ENCODE results near the gene DHPS. TPM values are rescaled to one million over a fixed set of nuclear protein-coding genes. Genes with fewer than 3 reads are reported as not detected.
"Not testable (repeated sequence)": the region's sequence is repeated elsewhere in the genome, so short reads cannot be mapped to it uniquely, and the experiment has no call there.

DHPS gene
- total RNA-seq, 4 donors from 2014 or later, result 117 to 139 (median 128) TPM

DNA sequence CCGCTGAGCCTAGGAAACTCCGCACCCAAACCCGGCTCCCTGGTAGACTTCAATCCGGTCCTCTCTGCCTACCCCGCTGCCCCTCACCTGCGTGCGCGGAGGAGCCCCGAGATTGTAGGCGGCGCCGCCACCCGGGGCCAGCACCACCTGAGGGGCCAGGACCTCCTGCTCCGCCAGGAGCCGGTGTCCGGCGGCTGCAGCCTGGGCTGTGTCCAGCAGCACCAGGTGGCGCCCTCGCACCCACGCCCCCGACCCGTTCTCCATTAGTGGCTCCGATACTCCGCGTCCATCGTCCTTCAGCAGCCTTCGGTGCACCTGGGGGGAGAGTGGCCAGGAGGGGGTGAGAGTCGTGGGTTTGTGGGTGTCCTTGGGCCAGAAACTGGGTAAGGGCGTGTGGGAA, 33.6 kb downstream of the DHPS start:
- no peak overlapping the region for H3K27ac ChIP-seq
- H3K4me1 ChIP-seq, result peaks cover 3 to 11% (median 9%) of the 10 kb centered on the region in 4 donors
- 0 to 27% methylated on average over 1 to 28 of the region's 29 CpGs for WGBS, 2 donors (ENCODE audit: low coverage in 1 of 2)
- intact Hi-C loops (cut with DNase I; ENCODE audit: low total_unique reads), result no loop called here
- TF ChIP-seq EP300 (IDR thresholded peaks at IDR 0.05; ENCODE audit: low read depth), result no peak
- no peak for TF ChIP-seq POLR2A (IDR thresholded peaks at IDR 0.05)
- TF ChIP-seq, protein P1, sequence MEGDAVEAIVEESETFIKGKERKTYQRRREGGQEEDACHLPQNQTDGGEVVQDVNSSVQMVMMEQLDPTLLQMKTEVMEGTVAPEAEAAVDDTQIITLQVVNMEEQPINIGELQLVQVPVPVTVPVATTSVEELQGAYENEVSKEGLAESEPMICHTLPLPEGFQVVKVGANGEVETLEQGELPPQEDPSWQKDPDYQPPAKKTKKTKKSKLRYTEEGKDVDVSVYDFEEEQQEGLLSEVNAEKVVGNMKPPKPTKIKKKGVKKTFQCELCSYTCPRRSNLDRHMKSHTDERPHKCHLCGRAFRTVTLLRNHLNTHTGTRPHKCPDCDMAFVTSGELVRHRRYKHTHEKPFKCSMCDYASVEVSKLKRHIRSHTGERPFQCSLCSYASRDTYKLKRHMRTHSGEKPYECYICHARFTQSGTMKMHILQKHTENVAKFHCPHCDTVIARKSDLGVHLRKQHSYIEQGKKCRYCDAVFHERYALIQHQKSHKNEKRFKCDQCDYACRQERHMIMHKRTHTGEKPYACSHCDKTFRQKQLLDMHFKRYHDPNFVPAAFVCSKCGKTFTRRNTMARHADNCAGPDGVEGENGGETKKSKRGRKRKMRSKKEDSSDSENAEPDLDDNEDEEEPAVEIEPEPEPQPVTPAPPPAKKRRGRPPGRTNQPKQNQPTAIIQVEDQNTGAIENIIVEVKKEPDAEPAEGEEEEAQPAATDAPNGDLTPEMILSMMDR (IDR thresholded peaks at IDR 0.05), result no peak
- no peak for TF ChIP-seq POLR2AphosphoS5 (IDR thresholded peaks at IDR 0.05)
- no peaks in the 10 kb centered on the region for H3K27me3 ChIP-seq
- H3K36me3 ChIP-seq, result no peaks in the 10 kb centered on the region
- in situ Hi-C loops (cut with MboI; ENCODE audit: low pct_ligation_motif_present in 1 of 4, low pct_unique_long_range_greater_than_20kb in 1 of 4, low sequenced_read_pairs in 3 of 4), result no loop called here
- peak overlapping the region in 3 of 4 donors; percentile 19 to 36 (median 26) for H3K4me3 ChIP-seq
- no peak for DNase-seq
- no peaks in the 10 kb centered on the region for H3K9me3 ChIP-seq

DNA sequence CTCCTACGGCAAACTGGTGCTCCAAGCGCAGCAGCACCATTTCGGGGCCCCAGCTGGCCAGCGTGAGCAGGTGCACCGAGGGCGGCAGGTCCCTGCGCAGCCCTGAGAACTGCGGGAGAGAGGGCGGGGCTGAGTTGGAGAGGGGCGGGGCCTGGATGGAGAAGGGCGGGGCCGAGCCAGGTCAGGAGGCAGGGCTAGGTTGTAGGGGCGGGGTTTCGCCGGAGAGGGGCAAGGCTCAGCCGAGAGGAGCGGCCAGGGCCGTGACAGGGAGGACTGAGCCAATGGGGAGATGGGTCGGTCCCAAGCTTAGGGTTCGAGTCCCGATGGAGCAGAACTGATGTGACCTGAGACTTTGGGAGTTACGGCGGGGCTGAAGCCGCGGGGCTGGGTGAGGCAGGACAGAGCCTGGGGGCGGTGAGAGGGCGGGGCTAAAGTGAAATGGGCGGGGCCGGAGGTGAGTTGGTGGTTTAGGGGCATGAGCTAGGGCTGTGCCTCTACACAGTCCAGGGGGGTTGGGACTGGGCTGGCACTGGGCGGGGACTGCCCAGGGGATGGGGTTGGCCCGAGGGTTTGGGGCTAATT, 34.1 kb downstream of the DHPS start:
- 13 to 23% methylated on average over 6 to 31 of the region's 31 CpGs for WGBS, 2 donors (ENCODE audit: low coverage in 1 of 2)
- Histone ChIP-seq H3K36me3 (no peaks in the 10 kb centered on the region), H3K4me3 (peak overlapping the region in 3 of 4 donors; percentile 19 to 36 (median 26)), H3K27ac (no peak overlapping the region), H3K4me1 (peaks cover 3 to 11% (median 9%) of the 10 kb centered on the region in 4 donors), H3K27me3 (no peaks in the 10 kb centered on the region), H3K9me3 (no peaks in the 10 kb centered on the region)
- no peak for TF ChIP-seq EP300 (IDR thresholded peaks at IDR 0.05; ENCODE audit: low read depth)
- no peak for TF ChIP-seq POLR2AphosphoS5 (IDR thresholded peaks at IDR 0.05)
- no peak for TF ChIP-seq POLR2A (IDR thresholded peaks at IDR 0.05)
- TF ChIP-seq, protein P1 (IDR thresholded peaks at IDR 0.05), result no peak
- peak; percentile 83 for DNase-seq
- in situ Hi-C loops (cut with MboI; ENCODE audit: low pct_ligation_motif_present in 1 of 4, low pct_unique_long_range_greater_than_20kb in 1 of 4, low sequenced_read_pairs in 3 of 4), result no loop called here
- intact Hi-C loops (cut with DNase I; ENCODE audit: low total_unique reads), result no loop called here

DNA sequence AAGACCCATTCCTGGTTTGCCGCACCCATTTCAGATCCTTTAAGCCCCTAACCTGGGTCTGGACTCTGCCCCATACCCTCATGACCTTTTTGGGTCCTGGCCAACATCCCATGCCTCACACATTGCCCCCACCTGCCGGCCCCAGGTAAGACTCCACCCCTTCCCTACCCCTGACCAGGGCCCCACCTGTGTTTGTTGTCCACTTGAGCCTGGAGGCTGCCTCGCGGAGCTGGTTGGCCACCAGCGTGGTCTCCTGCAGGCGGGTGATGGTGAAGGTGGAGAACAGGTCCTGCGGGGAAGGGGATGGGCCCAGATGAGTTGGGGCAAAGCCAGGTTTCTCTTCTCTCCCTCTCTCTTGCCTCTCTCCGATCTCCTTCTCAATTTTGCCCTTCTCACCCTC, 34.6 kb downstream of the DHPS start:
- H3K27me3 ChIP-seq, result no peaks in the 10 kb centered on the region
- 72% methylated on average over 8 of the region's 8 CpGs; no CpG with 5 or more reads in 1 of the 2 donors for WGBS, 2 donors (ENCODE audit: low coverage in 1 of 2)
- intact Hi-C loops (cut with DNase I; ENCODE audit: low total_unique reads), result no loop called here
- DNase-seq, result no peak
- TF ChIP-seq, protein P1 (IDR thresholded peaks at IDR 0.05), result no peak
- TF ChIP-seq POLR2AphosphoS5 (IDR thresholded peaks at IDR 0.05) (no peak), EP300 (IDR thresholded peaks at IDR 0.05; ENCODE audit: low read depth) (no peak), POLR2A (IDR thresholded peaks at IDR 0.05) (no peak)
- in situ Hi-C loops (cut with MboI; ENCODE audit: low pct_ligation_motif_present in 1 of 4, low pct_unique_long_range_greater_than_20kb in 1 of 4, low sequenced_read_pairs in 3 of 4), result no loop called here
- peak overlapping the region in 1 of 4 donors; percentile 36 for H3K4me3 ChIP-seq
- no peaks in the 10 kb centered on the region for H3K36me3 ChIP-seq
- peaks cover 3 to 11% (median 9%) of the 10 kb centered on the region in 4 donors for H3K4me1 ChIP-seq
- no peak overlapping the region for H3K27ac ChIP-seq
- no peaks in the 10 kb centered on the region for H3K9me3 ChIP-seq

DNA sequence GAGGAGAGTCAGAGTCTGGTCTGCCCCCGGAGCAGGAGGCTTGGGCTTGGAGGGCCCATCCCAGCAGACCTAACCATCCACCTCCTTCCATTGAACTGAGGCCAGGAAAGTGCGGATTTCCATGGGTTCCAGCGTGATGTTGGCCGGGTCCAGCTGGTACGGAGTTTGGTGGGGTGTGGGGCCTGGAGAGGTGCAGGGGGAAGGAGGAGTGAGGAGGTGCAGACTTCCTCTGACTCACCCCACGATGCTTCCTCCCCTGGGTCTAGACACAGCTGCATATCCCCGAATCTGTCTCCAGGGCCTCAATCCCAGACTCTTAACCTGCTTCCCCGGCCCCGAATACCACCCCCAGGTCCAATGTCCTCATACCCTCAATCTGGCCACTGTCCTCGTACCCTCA, 35.1 kb downstream of the DHPS start:
- 90% methylated on average over 10 of the region's 10 CpGs; no CpG with 5 or more reads in 1 of the 2 donors for WGBS, 2 donors (ENCODE audit: low coverage in 1 of 2)
- no peak overlapping the region for H3K27ac ChIP-seq
- no peaks in the 10 kb centered on the region for H3K27me3 ChIP-seq
- intact Hi-C loops (cut with DNase I; ENCODE audit: low total_unique reads), result no loop called here
- H3K4me1 ChIP-seq, result peaks cover 3 to 11% (median 9%) of the 10 kb centered on the region in 4 donors
- H3K9me3 ChIP-seq, result no peaks in the 10 kb centered on the region
- DNase-seq, result no peak
- TF ChIP-seq POLR2A (IDR thresholded peaks at IDR 0.05) (no peak), POLR2AphosphoS5 (IDR thresholded peaks at IDR 0.05) (no peak)
- H3K4me3 ChIP-seq, result no peak overlapping the region
- H3K36me3 ChIP-seq, result no peaks in the 10 kb centered on the region
- in situ Hi-C loops (cut with MboI; ENCODE audit: low pct_ligation_motif_present in 1 of 4, low pct_unique_long_range_greater_than_20kb in 1 of 4, low sequenced_read_pairs in 3 of 4), result no loop called here

DNA sequence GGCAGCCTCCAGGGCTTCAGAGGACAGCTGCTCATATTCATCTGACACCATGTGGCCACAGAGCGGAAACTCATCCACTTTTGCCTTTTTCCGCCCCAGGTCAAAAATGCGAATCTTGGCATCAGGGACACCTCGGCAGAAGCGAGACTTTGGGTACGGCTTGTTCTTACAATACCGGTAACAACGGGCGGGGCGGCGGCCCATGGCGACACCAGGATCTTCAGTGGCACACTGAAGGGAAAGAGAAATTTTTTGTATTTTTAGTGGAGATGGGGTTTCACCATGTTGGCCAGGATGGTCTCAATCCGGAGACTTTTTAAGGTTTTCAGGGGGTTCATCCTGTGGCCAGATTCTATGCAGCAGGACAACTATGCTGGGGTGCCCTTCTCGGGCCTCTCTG, 38.0 kb downstream of the DHPS start:
- intact Hi-C loops (cut with DNase I; ENCODE audit: low total_unique reads), result not testable (repeated sequence)

More for the DNA sequence above, 38.0 kb downstream of the DHPS start:
- H3K4me3 ChIP-seq; H3K9me3 ChIP-seq; H3K36me3 ChIP-seq; H3K27ac ChIP-seq; in situ Hi-C loops (cut with MboI; ENCODE audit: low pct_ligation_motif_present in 1 of 4, low pct_unique_long_range_greater_than_20kb in 1 of 4, low sequenced_read_pairs in 3 of 4); DNase-seq; H3K27me3 ChIP-seq: not testable (repeated sequence)
- 98 to 100% methylated on average over 2 to 14 of the region's 14 CpGs for WGBS, 2 donors (ENCODE audit: low coverage in 1 of 2)
- peaks cover 3 to 17% (median 15%) of the 10 kb centered on the region in 4 donors for H3K4me1 ChIP-seq

Measured in transverse colon (tissue), 4 donors.